ENCODE measurements around the gene E2F8.

The E2F8 gene

DNA sequence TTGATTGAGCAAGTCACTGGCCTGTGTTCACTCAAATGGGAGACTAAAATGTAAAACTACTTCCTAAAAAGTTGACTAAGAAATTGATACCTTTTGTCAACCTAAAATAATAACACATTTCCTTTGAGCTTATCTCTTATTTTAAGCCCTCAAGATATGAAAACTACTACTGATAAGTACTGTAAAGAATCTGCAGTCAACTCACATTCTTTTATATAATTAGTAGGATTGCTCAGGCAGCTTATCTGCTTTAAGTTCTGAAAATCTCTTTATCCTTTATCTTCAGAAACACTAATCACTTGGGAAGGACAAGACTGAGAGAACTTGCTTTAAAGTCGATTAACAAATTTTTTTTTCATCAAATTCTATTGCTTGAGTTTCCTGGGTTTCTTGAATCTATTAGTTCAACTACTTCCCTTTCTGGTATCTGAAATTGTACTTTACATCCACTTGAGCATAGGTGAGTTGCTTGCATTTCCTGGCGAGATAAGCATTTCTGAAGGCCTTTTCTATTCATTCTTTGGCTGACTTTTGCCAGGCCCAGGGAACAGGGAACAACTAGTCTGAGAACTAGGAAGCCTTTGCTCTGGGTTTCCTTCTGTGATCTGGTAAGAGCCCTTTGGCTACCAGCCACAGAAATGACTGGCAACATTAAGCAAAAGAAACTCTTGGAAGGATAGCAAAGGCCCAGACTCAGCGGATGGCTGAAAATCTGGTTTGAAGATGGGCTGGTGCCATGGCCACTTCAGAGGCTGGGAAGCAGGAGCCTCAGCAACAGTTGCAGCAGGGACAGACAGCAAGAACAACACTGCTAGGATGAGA lies 19.6 kb downstream of the E2F8 start:
- Histone ChIP-seq H3K27me3 (no peaks in the 10 kb centered on the region), H4K20me1 (no peaks in the 10 kb centered on the region), H3K9me3 (replicated peaks in 1 of 11) (peaks cover 0 to 4% (median 0%) of the 10 kb centered on the region in 11 experiments; a peak in 3 of 22 replicates), H3K4me3 (no peak overlapping the region), H3K4me1 (no peaks in the 10 kb centered on the region), H3K9ac (no peak overlapping the region), H3K4me2 (no peak overlapping the region), H3K27ac (no peak overlapping the region), H3K36me3 (peaks cover 18 to 46% (median 40%) of the 10 kb centered on the region in 11 experiments)
- TF ChIP-seq Cebpa-rat (IDR thresholded peaks at IDR 0.05): no peak

- no peak for TF ChIP-seq Cebpa-rat (IDR thresholded peaks at IDR 0.05)
- Histone ChIP-seq H3K36me3 (peaks cover 7 to 24% (median 19%) of the 10 kb centered on the region in 11 experiments; a peak in 20 of 22 replicates), H3K9ac (no peak overlapping the region), H3K4me1 (no peaks in the 10 kb centered on the region), H3K27ac (no peak overlapping the region), H3K4me3 (no peak overlapping the region), H3K27me3 (no peaks in the 10 kb centered on the region), H3K4me2 (no peak overlapping the region), H3K9me3 (replicated peaks in 1 of 11) (peaks cover 0 to 4% (median 0%) of the 10 kb centered on the region in 11 experiments; a peak in 3 of 22 replicates), H4K20me1 (no peaks in the 10 kb centered on the region)
These were observed 21.8 kb downstream of the E2F8 start for GRCh38 chr11:19218786-19219460.

DNA sequence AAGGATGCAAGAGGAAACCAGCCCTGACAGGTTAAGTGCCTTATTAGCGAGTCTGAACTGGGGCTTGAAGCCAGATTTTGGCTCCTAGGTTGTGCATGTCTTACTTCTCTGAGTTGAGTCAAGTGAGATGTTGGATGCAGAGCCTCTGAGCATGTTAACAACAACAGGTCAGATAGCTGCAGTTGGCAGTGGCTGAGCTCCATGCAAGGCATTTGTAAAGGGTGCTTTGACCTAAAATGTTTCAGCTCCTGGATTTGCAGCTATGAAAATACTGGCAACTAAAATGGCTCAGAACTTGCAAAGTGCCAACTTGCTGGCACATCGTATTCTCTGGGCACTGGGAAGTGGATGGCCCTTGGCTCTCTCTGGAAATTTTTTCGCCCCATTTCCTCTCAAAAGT lies 22.5 kb downstream of the E2F8 start:
- no peak overlapping the region for H3K4me3 ChIP-seq
- no peak overlapping the region for H3K27ac ChIP-seq
- no peaks in the 10 kb centered on the region for H4K20me1 ChIP-seq
- peaks cover 0 to 4% (median 0%) of the 10 kb centered on the region in 11 experiments; a peak in 2 of 22 replicates for H3K9me3 ChIP-seq (replicated peaks in 1 of 11)
- H3K4me2 ChIP-seq: no peak overlapping the region
- peaks cover 0 to 17% (median 12%) of the 10 kb centered on the region in 11 experiments; a peak in 18 of 22 replicates for H3K36me3 ChIP-seq
- TF ChIP-seq Cebpa-rat (IDR thresholded peaks at IDR 0.05): no peak
- no peak overlapping the region for H3K9ac ChIP-seq
- H3K4me1 ChIP-seq: no peaks in the 10 kb centered on the region
- no peaks in the 10 kb centered on the region for H3K27me3 ChIP-seq

GRCh38 chr11:19216709-19217374 lies 23.9 kb downstream of the E2F8 start:
- Histone ChIP-seq H4K20me1 (no peaks in the 10 kb centered on the region), H3K4me1 (no peaks in the 10 kb centered on the region), H3K27me3 (no peaks in the 10 kb centered on the region), H3K9ac (no peak overlapping the region), H3K4me3 (no peak overlapping the region), H3K27ac (no peak overlapping the region), H3K9me3 (replicated peaks in 1 of 11) (no peaks in the 10 kb centered on the region), H3K36me3 (peaks cover 0 to 3% (median 0%) of the 10 kb centered on the region in 11 experiments; a peak in 1 of 22 replicates), H3K4me2 (no peak overlapping the region)
- TF ChIP-seq Cebpa-rat (IDR thresholded peaks at IDR 0.05): no peak

DNA sequence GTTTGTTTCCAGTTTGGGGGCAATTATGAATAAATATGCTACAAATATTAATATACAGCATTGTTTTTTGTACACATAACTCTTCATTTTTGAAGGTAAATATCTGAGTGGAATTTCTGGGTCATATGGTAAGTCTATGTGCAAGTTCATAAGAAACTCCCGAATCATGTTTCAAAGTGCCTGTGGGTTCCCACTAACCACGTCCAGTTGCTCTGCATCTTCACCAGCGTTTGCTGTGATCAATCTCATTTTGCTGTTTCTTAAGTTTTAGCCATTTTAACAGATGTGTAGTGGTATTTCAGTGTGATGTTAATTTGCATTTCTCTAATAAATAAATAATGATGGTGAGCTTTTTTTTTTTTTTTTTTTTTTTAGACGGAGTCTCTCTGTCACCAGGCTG lies 24.7 kb downstream of the E2F8 start:
- H3K27ac ChIP-seq: no peak overlapping the region

DNA sequence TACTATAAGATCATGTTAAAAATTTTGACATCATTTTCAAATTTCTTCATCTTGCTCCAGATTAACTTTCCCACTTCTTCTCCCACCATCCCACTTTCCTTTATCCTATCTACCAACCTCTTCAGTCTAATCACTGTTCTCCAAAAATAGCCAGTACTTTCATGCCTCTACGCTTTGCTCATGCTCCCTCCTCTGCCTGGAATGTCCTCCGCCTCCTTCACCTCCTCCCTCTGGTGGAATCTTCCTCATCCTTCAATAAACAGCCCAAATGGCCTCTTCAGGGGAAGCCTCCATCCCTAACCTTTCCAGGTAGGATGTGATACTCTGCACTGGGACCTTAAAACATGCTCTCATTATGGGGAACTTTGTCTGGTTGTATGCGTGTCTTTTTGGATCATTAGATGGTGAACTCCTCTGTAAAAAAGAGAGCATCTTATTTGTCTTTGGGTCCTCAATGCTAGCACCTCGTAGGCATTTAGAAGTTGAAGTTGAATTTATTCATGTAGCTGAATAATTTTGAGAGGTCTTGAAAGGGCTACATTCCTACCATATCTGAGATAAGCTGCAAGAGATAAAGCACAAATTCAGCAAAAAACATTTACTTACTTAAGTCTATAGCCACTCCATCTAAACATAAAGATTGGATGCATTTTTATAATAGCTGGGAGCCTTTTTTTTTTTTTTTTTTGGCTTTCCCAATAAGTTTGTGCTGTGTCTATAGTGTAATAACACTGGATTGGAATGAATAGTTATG lies 31.0 kb downstream of the E2F8 start:
- H3K4me2 ChIP-seq: no peak overlapping the region
- no peak overlapping the region for H3K9ac ChIP-seq
- no peak overlapping the region for H3K27ac ChIP-seq
- H3K4me3 ChIP-seq: no peak overlapping the region
- H3K9me3 ChIP-seq (replicated peaks in 1 of 11): no peaks in the 10 kb centered on the region
- TF ChIP-seq Cebpa-rat (IDR thresholded peaks at IDR 0.05): no peak
- peaks cover 0 to 8% (median 0%) of the 10 kb centered on the region in 10 experiments; a peak in 2 of 20 replicates for H3K4me1 ChIP-seq
- no peaks in the 10 kb centered on the region for H4K20me1 ChIP-seq
- H3K27me3 ChIP-seq: no peaks in the 10 kb centered on the region
- H3K36me3 ChIP-seq: no peaks in the 10 kb centered on the region

More for the DNA sequence above, 24.7 kb downstream of the E2F8 start:
- no peak for TF ChIP-seq Cebpa-rat (IDR thresholded peaks at IDR 0.05)
- Histone ChIP-seq H3K4me1 (no peaks in the 10 kb centered on the region), H3K27me3 (no peaks in the 10 kb centered on the region), H3K4me2 (no peak overlapping the region), H3K9me3 (replicated peaks in 1 of 11) (no peaks in the 10 kb centered on the region), H3K9ac (no peak overlapping the region), H4K20me1 (no peaks in the 10 kb centered on the region), H3K36me3 (no peaks in the 10 kb centered on the region), H3K4me3 (no peak overlapping the region)

DNA sequence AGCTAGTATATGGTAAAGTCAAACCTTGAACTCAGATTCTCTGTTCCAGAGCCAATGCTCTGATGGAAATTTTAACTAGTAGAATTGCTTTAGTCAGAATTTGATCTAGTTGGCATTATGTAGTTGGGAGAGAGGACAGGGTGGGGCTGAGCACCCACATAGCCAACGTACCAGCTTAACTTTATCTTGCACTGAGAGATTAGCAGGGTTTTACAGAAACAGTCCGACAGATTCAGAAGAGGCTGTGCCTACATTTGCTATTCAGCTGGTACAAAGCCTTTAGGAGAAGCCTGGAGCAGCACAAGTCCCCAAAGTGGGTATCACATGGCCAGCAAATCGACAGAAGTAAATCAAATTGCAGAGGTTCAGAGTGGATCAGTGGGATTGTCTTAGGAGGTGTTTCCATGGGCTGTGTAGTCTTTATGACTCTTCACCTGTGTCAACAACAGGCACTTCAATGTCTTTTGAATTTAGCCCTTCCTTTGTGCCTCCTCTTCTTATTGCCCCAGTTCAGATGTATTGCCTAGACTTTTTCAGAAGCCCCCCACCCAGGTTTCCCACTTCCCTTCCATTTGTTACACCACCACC lies 31.7 kb downstream of the E2F8 start:
- Histone ChIP-seq H3K4me1 (peaks cover 0 to 8% (median 0%) of the 10 kb centered on the region in 10 experiments; a peak in 2 of 20 replicates), H3K27ac (no peak overlapping the region), H3K4me3 (no peak overlapping the region), H3K9ac (no peak overlapping the region), H3K36me3 (no peaks in the 10 kb centered on the region), H4K20me1 (no peaks in the 10 kb centered on the region), H3K4me2 (no peak overlapping the region), H3K9me3 (replicated peaks in 1 of 11) (no peaks in the 10 kb centered on the region), H3K27me3 (no peaks in the 10 kb centered on the region)
- no peak for TF ChIP-seq Cebpa-rat (IDR thresholded peaks at IDR 0.05)

DNA sequence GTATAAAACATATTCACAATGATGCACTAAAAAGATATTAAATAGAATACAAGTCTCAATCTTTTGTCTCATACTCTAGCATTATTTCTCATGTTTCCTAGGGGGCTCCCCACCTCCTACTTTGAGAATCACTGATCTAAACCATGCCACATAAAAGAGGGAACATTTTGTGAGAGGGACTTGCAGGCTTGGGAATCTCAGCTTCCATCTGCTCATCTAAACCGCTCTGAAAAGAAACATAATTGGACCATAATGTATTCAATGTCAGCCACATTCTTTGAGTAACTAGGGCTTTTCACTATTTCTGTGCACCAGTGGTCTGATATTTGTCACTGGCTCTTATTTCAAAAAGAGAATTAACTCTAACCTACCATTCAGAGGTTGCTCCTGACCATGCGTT lies 32.6 kb downstream of the E2F8 start:
- no peaks in the 10 kb centered on the region for H4K20me1 ChIP-seq
- no peak overlapping the region for H3K4me2 ChIP-seq
- H3K4me3 ChIP-seq: no peak overlapping the region
- no peak for TF ChIP-seq Cebpa-rat (IDR thresholded peaks at IDR 0.05)
- no peak overlapping the region for H3K27ac ChIP-seq
- no peaks in the 10 kb centered on the region for H3K36me3 ChIP-seq
- H3K4me1 ChIP-seq: peaks cover 0 to 8% (median 0%) of the 10 kb centered on the region in 10 experiments; a peak in 2 of 20 replicates
- no peaks in the 10 kb centered on the region for H3K27me3 ChIP-seq
- no peak overlapping the region for H3K9ac ChIP-seq
- H3K9me3 ChIP-seq (replicated peaks in 1 of 11): no peaks in the 10 kb centered on the region; a peak in 1 of 22 replicates

Data from BLaER1 treated with 17β-estradiol and CSF1 and Interleukin-3, amounts not matched to agents 10 nM and 100 nM (cell line).